GM18505 (cell line): ENCODE measurements around the gene RPAIN.
A peak's percentile ranks its signal among the peaks of the same experiment; 100 is the strongest.

Experiments used
- ATAC-seq: cut with Tn5 transposase; IDR thresholded peaks from one replicate; pipeline ENCODE4 v1.9.1; 2021; ENCODE audit not compliant: unreplicated experiment
- POLR2A ChIP-seq: IDR thresholded peaks from 4 replicates; pipeline ENCODE4 v1.6.1; 2011; ENCODE audit warnings: borderline replicate concordance; ENCODE audit not compliant: insufficient read depth, insufficient read length; ENCODE audit errors: extremely low read depth

RPAIN gene

GRCh38 chr17:5437721-5438317, 17.8 kb downstream of the RPAIN start:
- TF ChIP-seq POLR2A: no peak

DNA sequence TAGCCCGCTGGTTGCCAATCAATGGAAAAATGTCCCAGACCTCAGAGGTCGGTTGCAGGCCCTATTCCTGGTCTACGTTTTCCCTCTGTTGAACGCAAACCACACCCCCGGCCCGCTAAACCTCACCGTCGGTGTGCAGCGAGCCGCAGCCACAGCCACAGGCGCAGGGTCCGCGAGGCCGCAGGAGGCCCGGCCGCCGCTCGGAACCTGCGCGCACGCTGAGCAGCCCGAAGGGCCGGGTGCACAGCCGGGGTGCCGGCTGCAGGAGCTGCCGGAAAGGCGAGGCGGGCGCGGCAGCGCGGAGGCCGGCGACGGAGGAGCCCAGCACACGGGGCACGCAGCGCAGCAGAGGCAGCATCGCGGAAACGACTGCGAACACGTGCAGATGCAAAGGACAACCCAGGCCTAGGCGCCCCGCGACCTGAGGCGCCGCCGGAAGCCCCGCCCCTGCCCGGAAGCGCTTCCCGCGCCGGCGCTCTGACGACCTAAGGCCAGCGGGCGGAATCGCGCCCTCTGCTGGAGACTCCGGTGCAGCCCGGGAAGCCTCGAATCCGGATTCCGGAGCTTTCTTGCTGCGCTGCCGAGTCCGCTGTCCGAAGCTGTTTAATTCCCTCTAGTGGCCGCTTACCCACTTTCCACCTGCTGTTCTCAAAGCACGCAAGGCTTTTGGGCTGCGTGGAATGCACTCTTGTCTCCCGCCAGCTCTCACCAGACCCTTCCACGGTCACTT, 18.9 kb downstream of the RPAIN start, which contains the start of gene C1QBP:
Gene C1QBP, minus strand, starts transcription at position 440 of the 730 bp plus-strand sequence. Its CDS starts 82 bp downstream, at position 358.
- ATAC-seq: peak; percentile 88
- peak; percentile 92 for TF ChIP-seq POLR2A

More at GRCh38 chr17:5437721-5438317, 17.8 kb downstream of the RPAIN start:
- no peak for ATAC-seq

- TF ChIP-seq POLR2A: no peak
- ATAC-seq: no peak
These were observed 19.4 kb downstream of the RPAIN start for GRCh38 chr17:5439446-5439764.

- ATAC-seq: no peak
- no peak for TF ChIP-seq POLR2A
These were observed 23.7 kb downstream of the RPAIN start for GRCh38 chr17:5443728-5444127.

- ATAC-seq: no peak
- no peak for TF ChIP-seq POLR2A
These were observed 24.2 kb downstream of the RPAIN start for GRCh38 chr17:5444209-5444608.

DNA sequence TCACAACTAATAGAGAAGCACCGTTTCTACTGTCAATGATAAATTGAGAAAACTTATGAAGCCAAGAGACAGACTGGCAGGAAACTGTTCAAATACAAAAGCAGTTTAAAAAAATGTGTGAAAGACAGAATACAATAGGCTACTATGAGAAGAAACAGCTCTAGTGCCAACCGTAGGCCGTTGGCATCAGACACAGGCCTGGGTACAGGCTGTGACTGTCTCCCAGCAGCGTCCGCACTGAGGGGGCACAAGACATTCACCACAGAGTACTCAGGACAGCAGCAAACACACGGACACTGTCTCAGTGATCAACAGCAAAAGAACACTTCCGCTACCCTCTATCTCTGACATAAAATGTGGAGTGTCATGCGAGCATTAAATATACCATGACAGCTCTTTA, 26.8 kb downstream of the RPAIN start:
- ATAC-seq: no peak
- TF ChIP-seq POLR2A: no peak

DNA sequence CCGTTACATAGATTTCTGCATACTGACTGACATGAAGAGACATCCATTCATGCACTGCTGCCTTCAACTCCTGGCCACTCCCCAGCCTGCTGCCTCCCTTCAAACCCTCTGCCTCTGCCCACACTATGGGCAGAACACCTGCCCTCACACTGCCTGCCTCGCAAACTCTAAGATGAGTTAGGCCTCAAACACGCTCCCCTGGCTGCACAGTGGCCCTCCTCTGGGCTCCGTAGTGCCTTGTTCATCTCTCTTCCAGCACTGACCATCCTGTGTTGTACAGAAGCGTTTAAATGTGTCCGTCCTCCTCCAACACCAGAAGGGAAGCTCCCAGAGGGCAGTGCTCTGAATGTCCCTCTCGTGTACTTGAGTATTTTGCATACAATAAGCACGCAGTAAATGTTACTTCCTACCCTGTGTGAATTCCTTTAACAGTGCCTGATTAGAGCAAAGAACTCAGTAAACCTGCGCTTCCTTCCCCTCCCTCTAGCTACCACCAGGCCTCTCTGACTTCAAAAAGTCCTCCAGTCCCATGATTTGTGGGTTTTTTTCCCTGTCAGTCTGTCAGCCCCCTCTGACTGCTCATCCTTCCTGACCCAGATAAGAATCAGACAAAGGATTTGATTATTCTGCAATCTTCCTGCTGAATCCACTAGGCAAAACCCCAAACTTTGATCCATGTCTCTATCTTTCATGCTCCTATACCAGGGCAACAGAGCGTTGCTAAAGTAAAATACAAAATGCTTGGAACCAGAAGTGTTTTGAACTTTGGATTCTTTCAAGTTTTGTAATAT, 44.9 kb downstream of the RPAIN start:
- no peak for TF ChIP-seq POLR2A
- ATAC-seq: no peak

- no peak for ATAC-seq
- no peak for TF ChIP-seq POLR2A
These were observed 46.3 kb downstream of the RPAIN start for GRCh38 chr17:5466295-5466694.

DNA sequence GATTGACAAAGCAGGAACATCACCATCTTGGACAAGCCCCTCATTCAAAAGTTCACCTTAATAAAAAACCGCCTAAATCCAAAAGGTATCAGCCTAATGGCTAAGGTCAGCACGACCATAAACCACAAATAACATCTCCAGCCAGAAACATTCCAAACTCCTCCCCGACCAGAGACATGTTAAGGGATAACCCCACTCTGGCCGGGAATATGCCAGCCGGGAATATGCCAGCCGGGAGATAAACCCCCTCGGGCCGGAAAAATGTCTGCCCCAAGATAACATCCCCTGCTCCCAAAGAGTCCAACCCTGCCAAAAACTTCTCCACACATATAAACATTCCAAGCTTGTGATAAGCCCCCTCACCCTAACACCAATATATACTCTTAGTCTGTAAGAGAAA, 47.4 kb downstream of the RPAIN start:
- ATAC-seq: no peak
- no peak for TF ChIP-seq POLR2A

GRCh38 chr17:5468075-5468473, 48.1 kb downstream of the RPAIN start:
- peak; percentile 19 for ATAC-seq
- TF ChIP-seq POLR2A: no peak

DNA sequence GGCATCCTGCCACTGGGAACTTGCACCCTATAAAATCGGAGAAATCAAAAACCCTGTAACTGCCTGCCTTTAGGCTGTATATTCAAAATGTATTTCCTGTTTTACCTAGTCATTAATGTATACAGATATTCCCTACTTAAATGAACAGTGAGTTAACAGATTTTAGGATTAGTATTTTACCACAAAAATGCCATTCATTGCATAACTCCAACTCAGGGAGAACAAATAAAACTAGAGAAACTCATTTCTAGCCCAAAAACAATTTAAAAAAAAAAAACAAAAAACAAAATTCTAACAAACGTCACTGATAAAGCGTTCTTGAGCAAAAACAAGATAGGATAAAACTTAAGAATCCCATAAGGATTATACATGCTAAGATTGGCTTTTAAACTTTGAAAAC, 52.5 kb downstream of the RPAIN start:
- no peak for TF ChIP-seq POLR2A
- no peak for ATAC-seq

DNA sequence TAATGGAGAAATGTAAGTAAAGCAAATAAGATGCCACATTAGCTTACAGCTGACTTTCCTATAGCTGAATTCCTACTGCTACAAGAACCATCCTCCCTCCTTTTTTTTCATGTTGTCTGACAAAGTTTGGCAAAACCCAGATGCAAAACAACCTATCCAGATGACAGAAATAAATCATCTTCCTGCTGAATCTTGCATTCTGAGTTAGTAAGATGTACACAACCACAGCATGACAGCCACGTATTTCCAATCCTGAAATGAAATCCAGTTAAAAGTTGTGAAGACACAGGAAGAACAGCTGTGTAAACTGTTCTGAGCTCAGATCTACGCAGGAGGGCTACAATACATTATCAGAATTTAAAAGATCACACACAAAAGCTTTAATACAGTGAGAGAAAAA, 53.9 kb downstream of the RPAIN start:
- ATAC-seq: no peak
- TF ChIP-seq POLR2A: no peak

DNA sequence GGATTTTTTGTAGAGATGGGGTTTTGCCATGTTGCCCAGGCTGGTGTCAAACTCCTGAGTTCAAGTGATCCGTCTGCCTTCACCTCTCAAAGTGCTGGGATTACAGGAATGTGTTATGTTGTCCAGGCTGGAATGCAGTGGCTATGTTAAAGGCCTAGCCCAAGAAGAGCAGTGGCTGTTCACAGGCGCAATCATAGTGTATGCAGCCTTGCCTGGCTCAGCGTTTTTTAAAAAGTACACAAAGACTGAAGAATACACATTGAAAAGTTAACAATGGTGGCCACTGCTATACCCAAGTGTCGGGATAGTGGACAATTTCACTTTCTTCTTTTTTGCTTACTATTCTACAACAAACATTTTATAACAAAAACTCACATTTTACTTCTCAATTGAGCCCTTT, 59.0 kb downstream of the RPAIN start:
- no peak for TF ChIP-seq POLR2A
- ATAC-seq: no peak

DNA sequence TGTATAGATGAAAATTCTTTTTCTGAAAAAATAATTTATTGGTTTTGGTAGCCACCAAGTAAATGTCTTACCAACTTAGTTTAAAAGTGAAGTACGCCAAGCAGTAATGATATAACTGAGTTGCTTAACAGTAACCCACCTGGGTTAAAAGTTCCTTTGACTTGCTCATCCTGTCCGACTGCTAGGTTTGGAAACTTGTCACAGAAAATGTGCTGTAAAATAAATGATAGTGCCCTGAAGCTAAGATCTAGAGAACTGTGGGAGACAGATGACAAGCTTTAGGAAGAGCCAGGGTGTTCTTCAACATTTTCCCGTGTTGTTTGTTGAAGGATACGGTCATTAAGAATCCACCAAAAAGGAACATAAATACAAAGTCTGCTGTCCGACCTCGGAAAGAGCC, 61.0 kb downstream of the RPAIN start:
- no peak for ATAC-seq
- no peak for TF ChIP-seq POLR2A
